Panc1 (cell line): ENCODE data around the gene UBE2K.

ENCODE experiments used
- POLR2AphosphoS5 ChIP-seq: IDR thresholded peaks from 2 replicates; pipeline ENCODE4 v1.6.1; 2012; ENCODE audit warnings: mild to moderate bottlenecking, low read depth, low read length, moderate library complexity
- TF ChIP-seq, protein P1 (sequence below): fragments of 450-650 bp; IDR thresholded peaks from 2 replicates; pipeline ENCODE4 v1.5.1; 2017; ENCODE audit warnings: mild to moderate bottlenecking
- TF ChIP-seq, protein P2 (sequence below), 2 experiments: IDR thresholded peaks; 2 replicates each; pipeline ENCODE4 v1.6.1; 2011 to 2012; ENCODE audit warnings: low read depth in 2 of 2, control low read depth in 1 of 2, low read length in 1 of 2, mild to moderate bottlenecking in 1 of 2, moderate library complexity in 1 of 2; ENCODE audit not compliant: insufficient read depth in 1 of 2

DNA sequence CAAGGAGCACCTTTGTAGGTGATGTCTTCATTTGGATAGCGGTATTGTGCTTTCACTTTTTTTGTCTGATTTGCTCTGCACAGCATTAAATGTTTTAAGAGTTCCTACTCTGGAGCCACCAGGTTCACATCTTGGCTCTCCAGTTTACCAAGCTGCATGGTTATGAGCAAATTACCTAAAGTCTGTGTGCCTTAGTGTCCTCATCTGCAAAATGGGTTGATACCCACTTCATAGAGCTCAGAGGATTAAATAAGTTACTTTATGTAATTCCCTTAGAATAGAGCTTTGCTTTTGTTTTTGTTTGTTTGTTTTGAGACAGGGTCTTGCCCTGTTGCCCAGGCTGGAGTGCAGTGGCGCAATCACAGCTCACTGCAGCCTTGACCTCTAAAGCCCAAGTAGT is 58.2 kb downstream of the UBE2K start:
- TF ChIP-seq, protein P1, sequence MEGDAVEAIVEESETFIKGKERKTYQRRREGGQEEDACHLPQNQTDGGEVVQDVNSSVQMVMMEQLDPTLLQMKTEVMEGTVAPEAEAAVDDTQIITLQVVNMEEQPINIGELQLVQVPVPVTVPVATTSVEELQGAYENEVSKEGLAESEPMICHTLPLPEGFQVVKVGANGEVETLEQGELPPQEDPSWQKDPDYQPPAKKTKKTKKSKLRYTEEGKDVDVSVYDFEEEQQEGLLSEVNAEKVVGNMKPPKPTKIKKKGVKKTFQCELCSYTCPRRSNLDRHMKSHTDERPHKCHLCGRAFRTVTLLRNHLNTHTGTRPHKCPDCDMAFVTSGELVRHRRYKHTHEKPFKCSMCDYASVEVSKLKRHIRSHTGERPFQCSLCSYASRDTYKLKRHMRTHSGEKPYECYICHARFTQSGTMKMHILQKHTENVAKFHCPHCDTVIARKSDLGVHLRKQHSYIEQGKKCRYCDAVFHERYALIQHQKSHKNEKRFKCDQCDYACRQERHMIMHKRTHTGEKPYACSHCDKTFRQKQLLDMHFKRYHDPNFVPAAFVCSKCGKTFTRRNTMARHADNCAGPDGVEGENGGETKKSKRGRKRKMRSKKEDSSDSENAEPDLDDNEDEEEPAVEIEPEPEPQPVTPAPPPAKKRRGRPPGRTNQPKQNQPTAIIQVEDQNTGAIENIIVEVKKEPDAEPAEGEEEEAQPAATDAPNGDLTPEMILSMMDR = no peak
- TF ChIP-seq POLR2AphosphoS5 = no peak
- TF ChIP-seq, protein P2, sequence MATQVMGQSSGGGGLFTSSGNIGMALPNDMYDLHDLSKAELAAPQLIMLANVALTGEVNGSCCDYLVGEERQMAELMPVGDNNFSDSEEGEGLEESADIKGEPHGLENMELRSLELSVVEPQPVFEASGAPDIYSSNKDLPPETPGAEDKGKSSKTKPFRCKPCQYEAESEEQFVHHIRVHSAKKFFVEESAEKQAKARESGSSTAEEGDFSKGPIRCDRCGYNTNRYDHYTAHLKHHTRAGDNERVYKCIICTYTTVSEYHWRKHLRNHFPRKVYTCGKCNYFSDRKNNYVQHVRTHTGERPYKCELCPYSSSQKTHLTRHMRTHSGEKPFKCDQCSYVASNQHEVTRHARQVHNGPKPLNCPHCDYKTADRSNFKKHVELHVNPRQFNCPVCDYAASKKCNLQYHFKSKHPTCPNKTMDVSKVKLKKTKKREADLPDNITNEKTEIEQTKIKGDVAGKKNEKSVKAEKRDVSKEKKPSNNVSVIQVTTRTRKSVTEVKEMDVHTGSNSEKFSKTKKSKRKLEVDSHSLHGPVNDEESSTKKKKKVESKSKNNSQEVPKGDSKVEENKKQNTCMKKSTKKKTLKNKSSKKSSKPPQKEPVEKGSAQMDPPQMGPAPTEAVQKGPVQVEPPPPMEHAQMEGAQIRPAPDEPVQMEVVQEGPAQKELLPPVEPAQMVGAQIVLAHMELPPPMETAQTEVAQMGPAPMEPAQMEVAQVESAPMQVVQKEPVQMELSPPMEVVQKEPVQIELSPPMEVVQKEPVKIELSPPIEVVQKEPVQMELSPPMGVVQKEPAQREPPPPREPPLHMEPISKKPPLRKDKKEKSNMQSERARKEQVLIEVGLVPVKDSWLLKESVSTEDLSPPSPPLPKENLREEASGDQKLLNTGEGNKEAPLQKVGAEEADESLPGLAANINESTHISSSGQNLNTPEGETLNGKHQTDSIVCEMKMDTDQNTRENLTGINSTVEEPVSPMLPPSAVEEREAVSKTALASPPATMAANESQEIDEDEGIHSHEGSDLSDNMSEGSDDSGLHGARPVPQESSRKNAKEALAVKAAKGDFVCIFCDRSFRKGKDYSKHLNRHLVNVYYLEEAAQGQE (IDR thresholded peaks at IDR 0.05; ENCODE audit: insufficient read depth in 1 of 2, low read depth in 2 of 2, low read length in 1 of 2) = no peak
